Muscle of back (tissue), 11 donors: ENCODE results near the gene GRAPL. TPM values are rescaled to one million over a fixed set of nuclear protein-coding genes. Genes with fewer than 3 reads are reported as not detected.
"Not testable (repeated sequence)": the region's sequence is repeated elsewhere in the genome, so short reads cannot be mapped to it uniquely, and the experiment has no call there.

ENCODE experiments used
- DNase-seq, 3 donors: peaks; one replicate each; pipeline versions ENCODE4 v3.0.0 to v3.0.0-alpha.2; 2013
- polyA plus RNA-seq, 10 donors: library from polyadenylated mRNA; unstranded; fragments of 120-200 nt; gene quantifications; one replicate each; pipeline ENCODE4 v1.2.1, GENCODE V29; 2013; ENCODE audit not compliant: insufficient read length in 10 of 10

The GRAPL gene
- polyA plus RNA-seq, 10 donors, result 0.54 to 4.2 (median 1.6) TPM

GRCh38 chr17:19188870-19189708 lies 61.7 kb downstream of the GRAPL start:
- DNase-seq, result not testable (repeated sequence)

GRCh38 chr17:19189781-19190405 lies 62.5 kb downstream of the GRAPL start:
- not testable (repeated sequence) for DNase-seq

GRCh38 chr17:19196382-19197204 lies 69.2 kb downstream of the GRAPL start:
- DNase-seq, result not testable (repeated sequence)

DNA sequence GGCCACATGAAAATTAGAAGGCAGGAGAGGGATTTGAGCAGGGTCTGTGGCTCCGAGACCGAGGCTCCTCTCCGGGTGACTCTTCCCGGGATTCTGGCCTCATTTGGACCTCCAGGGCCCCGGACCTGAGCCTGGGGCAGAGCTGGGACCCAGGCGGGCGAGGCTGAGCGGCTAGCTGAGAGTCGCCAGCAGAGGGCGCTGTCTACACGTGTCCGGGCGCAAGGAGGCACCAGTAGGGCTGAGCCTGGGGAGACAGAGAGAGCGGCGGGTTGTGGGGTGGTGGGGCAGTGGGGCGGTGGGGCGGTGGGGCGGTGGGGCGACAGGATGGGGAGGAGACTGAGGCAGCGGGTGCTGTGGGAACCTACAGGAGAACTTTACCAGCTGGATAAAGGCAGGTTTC lies 75.1 kb downstream of the GRAPL start:
- not testable (repeated sequence) for DNase-seq

GRCh38 chr17:19203429-19203828 lies 76.0 kb downstream of the GRAPL start:
- DNase-seq, result not testable (repeated sequence)

Other genes starting within 250 kb of the GRAPL start
- gene SLC5A10, start 175.4 kb upstream of the GRAPL start, polyA plus RNA-seq, result under 1 TPM in 8 of 10 donors, not detected in 2; 0.08 to 0.29 (median 0.19) TPM
- 1 to 10 TPM in 2 of 10 donors, under 1 TPM in 8; 0.06 to 1.8 (median 0.24) TPM for gene FAM83G, start 122.8 kb upstream of the GRAPL start, polyA plus RNA-seq
- 1 to 10 TPM; 1.5 to 3.8 (median 2.8) TPM for gene GRAP, start 80.6 kb upstream of the GRAPL start, polyA plus RNA-seq
- gene EPN2, start 109.8 kb downstream of the GRAPL start, polyA plus RNA-seq, result 10 to 100 TPM; 23.0 to 33.8 (median 27.6) TPM
- gene B9D1, start 235.1 kb downstream of the GRAPL start, polyA plus RNA-seq, result 1 to 10 TPM; 4.9 to 9.4 (median 5.6) TPM